Trophoblast cell (in vitro differentiated cells and primary cell): ENCODE results near the gene WDR53.

ENCODE experiments used
- DNase-seq, 2 donors: peaks; one replicate each; pipeline ENCODE4 v3.0.0-alpha.2; 2016
- H2AFZ ChIP-seq: 2 replicates; pipeline ENCODE4 v1.6.1; 2013; ENCODE audit warnings: low read length, moderate library complexity, mild to moderate bottlenecking; ENCODE audit not compliant: insufficient read depth, poor library complexity
- H2AK5ac ChIP-seq: 2 replicates; pipeline ENCODE4 v1.6.1; 2013; ENCODE audit warnings: mild to moderate bottlenecking, low read length
- H2BK120ac ChIP-seq: 2 replicates; pipeline ENCODE4 v1.6.1; 2013; ENCODE audit warnings: low read length, mild to moderate bottlenecking, moderate library complexity; ENCODE audit not compliant: insufficient read depth, poor library complexity
- H2BK12ac ChIP-seq: 2 replicates; pipeline ENCODE4 v1.6.1; 2013; ENCODE audit warnings: mild to moderate bottlenecking, low read length, moderate library complexity
- H2BK5ac ChIP-seq: 2 replicates; pipeline ENCODE4 v1.6.1; 2013; ENCODE audit warnings: low read length, low read depth, moderate library complexity, mild to moderate bottlenecking; ENCODE audit not compliant: poor library complexity
- H3K14ac ChIP-seq: 2 replicates; pipeline ENCODE4 v1.6.1; 2013; ENCODE audit warnings: mild to moderate bottlenecking, low read length
- H3K18ac ChIP-seq: 2 replicates; pipeline ENCODE4 v1.6.1; 2013; ENCODE audit warnings: mild to moderate bottlenecking, low read length
- H3K23ac ChIP-seq: 2 replicates; pipeline ENCODE4 v1.6.1; 2013; ENCODE audit warnings: low read length
- H3K27ac ChIP-seq: 2 replicates; pipeline ENCODE4 v1.5.1; 2013; ENCODE audit warnings: low read depth, mild to moderate bottlenecking, inconsistent platforms, low read length, moderate library complexity
- H3K27me3 ChIP-seq: 2 replicates; pipeline ENCODE4 v1.6.1; 2013; ENCODE audit warnings: inconsistent platforms, mild to moderate bottlenecking, low read length, moderate library complexity; ENCODE audit not compliant: insufficient read depth
- H3K36me3 ChIP-seq, 2 experiments: 1 replicate in 1 of 2; 2 replicates in 1 of 2; pipeline ENCODE4 v1.6.1; 2013; ENCODE audit warnings: low read length in 2 of 2, mild to moderate bottlenecking in 2 of 2, moderate library complexity in 1 of 2; ENCODE audit not compliant: insufficient read depth in 2 of 2, control insufficient read depth in 1 of 2
- H3K4ac ChIP-seq: 2 replicates; pipeline ENCODE4 v1.6.1; 2013; ENCODE audit warnings: low read depth, mild to moderate bottlenecking, low read length, moderate library complexity
- H3K4me1 ChIP-seq, 2 experiments: 1 replicate in 1 of 2; 2 replicates in 1 of 2; pipeline ENCODE4 v1.6.1; 2013; ENCODE audit warnings: low read length in 2 of 2, mild to moderate bottlenecking in 2 of 2, moderate library complexity in 1 of 2; ENCODE audit not compliant: insufficient read depth in 2 of 2, control insufficient read depth in 1 of 2
- H3K4me2 ChIP-seq: 2 replicates; pipeline ENCODE4 v1.6.1; 2013; ENCODE audit warnings: inconsistent platforms, mild to moderate bottlenecking, low read length, moderate library complexity
- H3K4me3 ChIP-seq: 2 replicates; pipeline ENCODE4 v1.5.1; 2013; ENCODE audit warnings: mild to moderate bottlenecking, low read depth, low read length, inconsistent platforms
- H3K79me1 ChIP-seq: one replicate; pipeline ENCODE4 v1.6.1; 2013; ENCODE audit warnings: low read length
- H3K79me2 ChIP-seq: 2 replicates; pipeline ENCODE4 v1.6.1; 2013; ENCODE audit warnings: low read length, mild to moderate bottlenecking; ENCODE audit not compliant: control insufficient read depth, insufficient read depth, poor library complexity
- H3K9ac ChIP-seq: 2 replicates; pipeline ENCODE4 v1.6.1; 2013; ENCODE audit warnings: mild to moderate bottlenecking, low read length
- H3K9me3 ChIP-seq: 2 replicates; pipeline ENCODE4 v1.6.1; 2013; ENCODE audit warnings: low read depth, mild to moderate bottlenecking, control low read depth, inconsistent platforms, low read length; ENCODE audit not compliant: insufficient read depth
- H4K12ac ChIP-seq: 2 replicates; pipeline ENCODE4 v1.6.1; 2013; ENCODE audit warnings: low read depth, mild to moderate bottlenecking, low read length, moderate library complexity
- H4K8ac ChIP-seq: 2 replicates; pipeline ENCODE4 v1.6.1; 2013; ENCODE audit warnings: low read depth, mild to moderate bottlenecking, low read length, moderate library complexity
- H4K91ac ChIP-seq: one replicate; pipeline ENCODE4 v1.6.1; 2013; ENCODE audit warnings: low read depth, mild to moderate bottlenecking, low read length, moderate library complexity
- WGBS: extraction: QIAGEN DNeasy Blood & Tissue Kit; methylation state at CpG from one replicate; pipeline ENCODE4 v1.1.7; 2013; ENCODE audit warnings: missing lambda C conversion rate; ENCODE audit not compliant: insufficient read length, insufficient coverage; ENCODE audit errors: extremely low coverage; 5-methylcytosine and 5-hydroxymethylcytosine counted together

The WDR53 gene

DNA sequence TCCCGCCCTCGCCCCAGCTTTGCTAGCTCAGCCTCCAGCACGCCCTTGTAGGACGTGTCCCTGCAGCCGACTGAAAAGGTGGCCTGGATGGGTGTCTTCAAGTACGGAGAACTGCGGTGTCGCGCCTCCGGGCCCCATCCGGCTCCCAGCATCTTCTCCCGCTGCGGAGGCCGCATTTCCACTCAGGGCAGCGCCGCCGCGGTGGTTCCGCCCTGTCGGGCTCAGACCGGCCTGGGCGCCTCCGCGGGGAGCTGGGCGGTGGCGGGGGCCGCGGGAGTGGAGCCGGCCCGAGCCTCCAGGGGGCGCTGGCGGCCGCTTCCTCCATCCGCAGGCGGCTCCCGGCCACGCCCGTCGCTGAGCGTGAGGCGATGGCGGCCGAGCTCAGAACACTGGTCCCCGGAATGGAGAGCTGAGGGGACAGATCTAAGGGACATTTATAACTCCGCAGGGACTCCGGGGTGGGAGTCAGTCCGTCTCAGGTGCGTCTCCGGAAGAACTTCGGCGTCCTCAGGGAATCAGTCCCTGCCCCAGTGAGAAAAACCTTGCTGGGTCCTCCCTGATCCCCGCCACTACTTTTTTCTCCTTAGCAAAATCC is 39.6 kb downstream of the WDR53 start:
- Histone ChIP-seq H3K79me2 (no peaks in the 10 kb centered on the region), H3K27me3 (no peaks in the 10 kb centered on the region), H2BK5ac (peak overlapping the region; percentile 45), H3K36me3 (no peaks in the 10 kb centered on the region), H3K9me3 (no peaks in the 10 kb centered on the region), H3K9ac (no peak overlapping the region), H2AK5ac (peak overlapping the region; percentile 1), H2BK120ac (peak overlapping the region; percentile 74), H2BK12ac (peak overlapping the region; percentile 56), H3K4me2 (peak overlapping the region; percentile 56), H3K79me1 (peaks cover 3% of the 10 kb centered on the region), H4K12ac (peak overlapping the region; percentile 52), H4K91ac (peak overlapping the region; percentile 67), H3K23ac (no peak overlapping the region), H2AFZ (peak overlapping the region; percentile 78), H3K14ac (peak overlapping the region; percentile 59), H3K4ac (no peak overlapping the region), H4K8ac (peak overlapping the region; percentile 70), H3K4me3 (peak overlapping the region; percentile 53), H3K4me1 (peaks cover 3 to 5% of the 10 kb centered on the region in 2 experiments), H3K18ac (peak overlapping the region; percentile 35), H3K27ac (no peak overlapping the region)
- DNase-seq: peak; percentile 58 to 71
- WGBS: no CpG with 5 or more reads among the region's 52 CpGs

DNA sequence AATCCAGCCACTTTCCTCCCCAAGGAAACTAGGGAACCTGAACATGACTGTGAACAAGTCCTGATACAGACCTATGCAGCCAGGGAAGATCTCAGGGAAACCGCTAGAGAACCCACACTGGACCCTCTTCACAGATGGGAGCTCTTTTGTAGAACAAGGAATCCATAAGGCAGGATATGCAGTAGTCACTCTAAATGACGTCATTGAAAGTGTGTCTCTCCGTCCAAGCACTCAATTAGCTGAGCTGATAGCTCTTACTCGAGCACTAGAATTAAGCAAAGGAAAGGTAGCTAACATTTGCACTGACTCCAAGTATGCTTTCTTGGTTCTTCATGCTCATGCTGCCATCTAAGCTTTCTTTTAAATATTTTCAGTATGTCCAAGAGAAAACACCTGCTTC is 43.2 kb downstream of the WDR53 start:
- Histone ChIP-seq H2AFZ (no peak overlapping the region), H3K4me1 (peaks cover 2 to 3% of the 10 kb centered on the region in 2 experiments), H3K14ac (no peak overlapping the region), H3K27ac (no peak overlapping the region), H3K4ac (no peak overlapping the region), H3K4me2 (no peak overlapping the region), H3K9ac (no peak overlapping the region), H3K4me3 (no peak overlapping the region), H3K36me3 (no peaks in the 10 kb centered on the region), H2BK120ac (no peak overlapping the region), H3K27me3 (no peaks in the 10 kb centered on the region), H4K12ac (no peak overlapping the region), H3K79me2 (no peaks in the 10 kb centered on the region), H2BK12ac (no peak overlapping the region), H2BK5ac (no peak overlapping the region), H4K91ac (no peak overlapping the region), H2AK5ac (no peak overlapping the region), H4K8ac (no peak overlapping the region), H3K23ac (no peak overlapping the region), H3K18ac (no peak overlapping the region), H3K79me1 (peaks cover 3% of the 10 kb centered on the region), H3K9me3 (peaks cover 10% of the 10 kb centered on the region)
- no CpG with 5 or more reads among the region's 4 CpGs for WGBS
- DNase-seq: no peak

DNA sequence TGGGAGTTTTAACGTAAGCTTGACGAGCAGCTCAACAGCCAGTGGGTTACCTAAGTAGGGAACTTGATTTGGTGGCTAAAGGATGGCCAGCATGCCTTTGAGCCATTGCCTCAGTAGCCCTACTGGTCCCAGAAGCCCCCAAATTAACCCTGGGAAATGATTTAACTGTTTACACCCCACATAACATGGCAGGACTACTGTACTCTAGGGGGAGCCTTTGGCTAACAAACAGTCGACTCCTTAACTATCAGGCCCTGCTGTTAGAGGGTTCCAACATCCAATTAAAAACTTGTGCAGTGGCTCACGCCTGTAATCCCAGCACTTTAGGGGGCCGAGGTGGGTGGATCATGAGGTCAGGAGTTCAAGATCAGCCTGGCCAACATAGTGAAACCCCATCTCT is 43.8 kb downstream of the WDR53 start:
- Histone ChIP-seq H3K79me2 (no peaks in the 10 kb centered on the region), H3K9ac (no peak overlapping the region), H2BK5ac (no peak overlapping the region), H4K12ac (no peak overlapping the region), H3K4me1 (peaks cover 2 to 3% of the 10 kb centered on the region in 2 experiments), H3K79me1 (peaks cover 3% of the 10 kb centered on the region), H4K8ac (no peak overlapping the region), H3K18ac (no peak overlapping the region), H3K9me3 (peaks cover 12% of the 10 kb centered on the region), H2AFZ (no peak overlapping the region), H2BK120ac (no peak overlapping the region), H2AK5ac (no peak overlapping the region), H3K4me2 (no peak overlapping the region), H4K91ac (no peak overlapping the region), H3K27me3 (no peaks in the 10 kb centered on the region), H2BK12ac (no peak overlapping the region), H3K4me3 (no peak overlapping the region), H3K14ac (no peak overlapping the region), H3K27ac (no peak overlapping the region), H3K36me3 (no peaks in the 10 kb centered on the region), H3K4ac (no peak overlapping the region), H3K23ac (no peak overlapping the region)
- no peak for DNase-seq
- WGBS: no CpG with 5 or more reads among the region's 5 CpGs

DNA sequence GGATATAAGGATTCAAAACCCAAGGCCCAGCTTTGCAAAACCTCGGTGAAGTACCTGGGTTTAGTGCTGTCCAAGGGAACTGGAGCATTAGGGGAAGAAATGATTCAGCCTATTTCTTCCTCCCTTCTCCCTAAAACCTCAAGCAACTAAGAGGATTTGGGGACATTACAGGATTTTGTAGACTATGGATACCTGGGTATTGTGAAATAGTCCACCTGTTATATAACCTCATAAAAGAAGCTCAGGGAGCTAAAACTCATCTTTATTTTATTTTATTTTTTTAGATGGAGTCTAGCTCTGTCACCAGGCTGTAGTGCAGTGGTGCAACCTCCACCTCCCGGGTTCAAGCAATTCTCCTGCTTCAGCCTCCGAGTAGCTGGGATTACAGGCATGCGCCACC is 44.5 kb downstream of the WDR53 start:
- H2BK120ac ChIP-seq: no peak overlapping the region
- no peak overlapping the region for H3K9ac ChIP-seq
- H3K79me1 ChIP-seq: peaks cover 3% of the 10 kb centered on the region
- no peak overlapping the region for H2AK5ac ChIP-seq
- no peak overlapping the region for H3K18ac ChIP-seq
- H2BK5ac ChIP-seq: no peak overlapping the region
- no peak overlapping the region for H2BK12ac ChIP-seq
- H3K9me3 ChIP-seq: peaks cover 13% of the 10 kb centered on the region
- no peak overlapping the region for H3K14ac ChIP-seq
- no CpG with 5 or more reads among the region's 4 CpGs for WGBS
- no peak overlapping the region for H3K4me2 ChIP-seq
- no peaks in the 10 kb centered on the region for H3K79me2 ChIP-seq
- no peak for DNase-seq
- no peak overlapping the region for H3K4me3 ChIP-seq
- H3K23ac ChIP-seq: no peak overlapping the region
- H4K12ac ChIP-seq: no peak overlapping the region
- H3K4ac ChIP-seq: no peak overlapping the region
- H3K36me3 ChIP-seq: no peaks in the 10 kb centered on the region
- no peak overlapping the region for H4K8ac ChIP-seq
- peaks cover under 1 to 2% of the 10 kb centered on the region in 2 experiments for H3K4me1 ChIP-seq
- no peak overlapping the region for H4K91ac ChIP-seq
- H2AFZ ChIP-seq: no peak overlapping the region
- no peaks in the 10 kb centered on the region for H3K27me3 ChIP-seq
- H3K27ac ChIP-seq: no peak overlapping the region
